Measurements from ENCODE around the gene TNFRSF12A.

The TNFRSF12A gene

DNA sequence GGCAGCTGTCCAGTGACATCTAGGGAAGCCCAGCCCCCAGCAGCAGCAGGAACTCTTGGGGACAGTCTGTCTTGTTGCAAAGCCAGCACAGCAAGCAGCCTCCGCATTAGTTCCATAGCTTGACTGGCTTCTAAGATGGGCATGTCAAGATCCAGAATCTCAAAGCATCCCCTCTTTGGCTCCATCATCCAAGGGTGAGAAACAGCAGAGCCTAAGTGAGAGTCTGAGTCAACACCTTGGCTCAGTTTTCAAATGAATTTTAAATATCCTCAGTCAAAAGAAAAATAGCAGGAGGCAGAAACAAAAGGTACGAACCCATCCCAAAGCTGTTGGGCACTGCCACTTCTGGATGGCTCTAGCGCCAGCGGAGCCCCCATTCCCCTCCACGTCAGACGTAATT lies 5.2 kb upstream of the TNFRSF12A start:
- Histone ChIP-seq H3K4me3 (ENCODE audit: low read depth, low read length) (no peak overlapping the region), H3K27me3 (replicated peaks) (peaks cover 33% of the 10 kb centered on the region), H3K36me3 (replicated peaks) (no peaks in the 10 kb centered on the region), H3K27ac (no peak overlapping the region)
- TF ChIP-seq, protein P1, sequence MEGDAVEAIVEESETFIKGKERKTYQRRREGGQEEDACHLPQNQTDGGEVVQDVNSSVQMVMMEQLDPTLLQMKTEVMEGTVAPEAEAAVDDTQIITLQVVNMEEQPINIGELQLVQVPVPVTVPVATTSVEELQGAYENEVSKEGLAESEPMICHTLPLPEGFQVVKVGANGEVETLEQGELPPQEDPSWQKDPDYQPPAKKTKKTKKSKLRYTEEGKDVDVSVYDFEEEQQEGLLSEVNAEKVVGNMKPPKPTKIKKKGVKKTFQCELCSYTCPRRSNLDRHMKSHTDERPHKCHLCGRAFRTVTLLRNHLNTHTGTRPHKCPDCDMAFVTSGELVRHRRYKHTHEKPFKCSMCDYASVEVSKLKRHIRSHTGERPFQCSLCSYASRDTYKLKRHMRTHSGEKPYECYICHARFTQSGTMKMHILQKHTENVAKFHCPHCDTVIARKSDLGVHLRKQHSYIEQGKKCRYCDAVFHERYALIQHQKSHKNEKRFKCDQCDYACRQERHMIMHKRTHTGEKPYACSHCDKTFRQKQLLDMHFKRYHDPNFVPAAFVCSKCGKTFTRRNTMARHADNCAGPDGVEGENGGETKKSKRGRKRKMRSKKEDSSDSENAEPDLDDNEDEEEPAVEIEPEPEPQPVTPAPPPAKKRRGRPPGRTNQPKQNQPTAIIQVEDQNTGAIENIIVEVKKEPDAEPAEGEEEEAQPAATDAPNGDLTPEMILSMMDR (IDR thresholded peaks at IDR 0.05; ENCODE audit: low read depth, low read length, missing control alignments): no peak
- DNase-seq: no peak
- in situ Hi-C loops (cut with HindIII; ENCODE audit: low pct_ligation_motif_present, low sequenced_read_pairs): no loop called here

DNA sequence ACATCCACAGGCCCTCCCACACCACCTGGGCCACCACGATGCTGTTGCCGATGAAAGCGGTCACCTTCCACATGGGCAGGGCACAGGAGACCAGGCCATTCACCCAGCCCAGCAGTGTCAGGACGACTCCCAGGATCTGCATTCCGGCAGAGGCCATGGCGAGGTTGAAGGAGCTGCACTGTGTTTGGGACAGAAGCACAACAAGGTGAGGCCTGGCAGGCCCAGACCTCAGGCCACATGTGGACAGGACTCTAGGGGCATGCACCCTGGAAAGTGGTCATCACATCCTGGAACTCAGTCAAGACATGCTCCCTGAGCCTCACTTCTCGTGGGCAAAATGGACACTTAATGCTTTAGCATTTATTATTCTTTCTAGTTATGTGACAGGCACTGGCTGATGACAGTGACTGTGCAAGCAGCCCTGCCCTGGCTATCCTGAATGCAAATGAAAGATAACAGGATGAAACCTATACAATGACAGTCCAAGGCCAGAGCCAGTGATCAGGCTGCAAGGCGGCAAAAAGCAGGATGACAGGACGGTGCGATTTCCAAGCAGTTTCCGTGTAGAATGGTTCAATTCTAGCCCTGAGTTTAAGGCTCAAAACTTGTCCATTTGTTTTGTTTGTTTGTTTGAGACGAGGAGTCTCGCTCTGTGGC lies 4.2 kb upstream of the TNFRSF12A start:
- in situ Hi-C loops (cut with HindIII; ENCODE audit: low pct_ligation_motif_present, low sequenced_read_pairs): no loop called here
- Histone ChIP-seq H3K36me3 (replicated peaks) (no peaks in the 10 kb centered on the region), H3K27ac (no peak overlapping the region), H3K4me3 (ENCODE audit: low read depth, low read length) (no peak overlapping the region), H3K27me3 (replicated peaks) (peaks cover 32% of the 10 kb centered on the region)
- TF ChIP-seq, protein P1 (IDR thresholded peaks at IDR 0.05; ENCODE audit: low read depth, low read length, missing control alignments): no peak
- no peak for DNase-seq

DNA sequence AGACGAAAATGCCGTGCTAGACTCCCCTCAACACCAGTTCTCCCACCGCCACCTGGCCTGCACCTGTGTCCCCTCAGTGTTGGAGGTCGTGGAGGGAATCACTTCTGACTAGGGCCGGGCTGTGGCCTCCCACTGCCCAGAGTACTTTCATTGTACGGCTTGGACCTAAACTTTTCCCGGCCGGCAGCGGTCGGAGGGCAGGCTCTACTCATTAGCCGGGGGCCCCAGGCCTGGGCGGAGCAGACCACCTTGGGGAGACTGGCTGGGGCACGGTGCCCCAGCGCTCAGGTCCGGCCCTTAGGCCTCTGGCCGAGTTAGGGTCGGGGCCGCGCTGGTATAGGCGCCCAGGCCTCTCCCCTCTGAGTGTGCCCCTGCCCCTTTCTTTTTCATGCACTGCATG lies 2.8 kb upstream of the TNFRSF12A start:
- in situ Hi-C loops (cut with HindIII; ENCODE audit: low pct_ligation_motif_present, low sequenced_read_pairs): no loop called here
- TF ChIP-seq, protein P1 (IDR thresholded peaks at IDR 0.05; ENCODE audit: low read depth, low read length, missing control alignments): no peak

DNA sequence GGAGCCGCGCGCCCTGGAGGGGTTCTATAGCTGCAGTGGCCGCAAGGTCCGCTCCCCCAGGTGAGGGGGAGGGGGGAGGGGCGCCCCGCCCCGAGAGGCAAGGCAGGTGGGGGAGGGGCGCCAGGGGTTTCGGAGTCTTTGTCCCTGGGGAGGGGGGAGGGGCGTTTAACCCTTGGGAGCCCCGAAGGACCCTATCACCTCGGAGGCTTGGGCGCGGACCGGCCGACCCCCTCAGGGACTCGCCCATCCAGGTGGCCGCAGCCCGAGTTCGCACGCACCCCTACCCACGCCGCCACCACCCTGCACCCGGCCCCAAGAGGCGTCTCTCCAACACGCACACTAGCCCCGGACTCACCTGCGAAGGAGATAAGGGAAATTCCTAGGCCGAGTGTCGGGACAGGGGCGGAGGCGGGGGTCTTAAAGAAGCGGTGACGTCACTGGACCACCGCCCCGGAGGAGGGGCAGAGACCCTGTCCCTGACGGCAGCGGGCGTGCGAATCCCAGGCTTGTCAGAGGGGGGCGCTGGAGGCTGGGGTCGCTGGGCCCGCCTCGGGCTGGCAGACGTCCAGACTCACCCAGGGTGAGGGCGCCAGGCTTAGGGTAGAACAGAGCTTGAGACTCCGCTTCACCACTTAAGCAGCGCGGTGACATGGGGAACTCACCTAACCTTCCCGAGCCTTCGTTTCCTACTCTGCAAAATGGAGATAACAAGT lies 2.2 kb upstream of the TNFRSF12A start, which contains the start of gene CLDN6:
TSS of gene CLDN6 (minus strand) at position 390 of the 713 bp plus-strand sequence. CDS start 2,162 bp downstream, outside the sequence.
- no peak for DNase-seq
- Histone ChIP-seq H3K4me3 (ENCODE audit: low read depth, low read length) (no peak within 1 kb of the TSS), H3K27ac (no peak within 1 kb of the TSS), H3K36me3 (replicated peaks) (peaks cover 9% of the 10 kb centered on the region), H3K27me3 (replicated peaks) (peaks cover 14% of the 10 kb centered on the region)
- TF ChIP-seq, protein P1 (IDR thresholded peaks at IDR 0.05; ENCODE audit: low read depth, low read length, missing control alignments): peak; percentile 61
- in situ Hi-C loops (cut with HindIII; ENCODE audit: low pct_ligation_motif_present, low sequenced_read_pairs): no loop called here

More for the DNA sequence above, 2.8 kb upstream of the TNFRSF12A start:
- peaks cover 20% of the 10 kb centered on the region for H3K27me3 ChIP-seq (replicated peaks)
- DNase-seq: no peak
- H3K4me3 ChIP-seq (ENCODE audit: low read depth, low read length): no peak overlapping the region
- H3K36me3 ChIP-seq (replicated peaks): peaks cover 4% of the 10 kb centered on the region
- no peak overlapping the region for H3K27ac ChIP-seq

DNA sequence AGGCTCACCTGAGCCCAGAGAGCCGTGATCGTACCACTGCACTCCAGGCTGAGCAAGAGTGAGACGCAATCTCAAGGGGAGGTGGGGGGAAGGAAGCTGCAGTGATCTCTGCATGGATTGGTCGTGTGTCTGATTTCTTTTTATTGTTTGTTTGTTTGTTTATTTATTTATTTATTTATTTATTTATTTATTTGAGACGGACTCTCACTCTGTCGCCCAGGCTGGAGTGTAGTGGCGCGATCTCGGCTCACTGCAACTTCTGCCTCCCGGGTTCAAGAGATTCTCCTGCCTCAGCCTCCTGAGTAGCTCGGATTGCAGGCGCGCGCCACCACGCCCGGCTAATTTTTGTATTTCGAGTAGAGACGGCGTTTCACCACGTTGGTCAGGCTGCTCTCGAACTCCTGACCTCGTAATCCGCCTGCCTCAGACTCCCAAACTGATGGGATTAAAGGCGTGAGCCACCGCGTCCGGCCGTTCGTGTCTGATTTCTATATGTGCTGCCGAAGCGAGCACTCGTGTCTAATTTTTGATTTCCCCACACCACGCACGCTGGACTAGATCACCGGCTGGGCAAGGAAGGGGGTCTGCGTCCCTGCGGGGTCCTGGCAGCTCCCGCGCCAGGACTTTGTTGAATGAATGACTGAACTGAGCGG lies 448 bp upstream of the TNFRSF12A start:
- TF ChIP-seq, protein P1 (IDR thresholded peaks at IDR 0.05; ENCODE audit: low read depth, low read length, missing control alignments): no peak
- H3K36me3 ChIP-seq (replicated peaks): peaks cover 10% of the 10 kb centered on the region
- H3K27ac ChIP-seq: no peak overlapping the region
- in situ Hi-C loops (cut with HindIII; ENCODE audit: low pct_ligation_motif_present, low sequenced_read_pairs): no loop called here
- no peak for DNase-seq
- peak overlapping the region; percentile 95 for H3K4me3 ChIP-seq (ENCODE audit: low read depth, low read length)
- H3K27me3 ChIP-seq (replicated peaks): no peaks in the 10 kb centered on the region
